Measurements from ENCODE around the gene GHRHR. TPM values are rescaled to one million over a fixed set of nuclear protein-coding genes. Genes with fewer than 3 reads are reported as not detected.

GHRHR gene
- total RNA-seq, 2 donors from 2014 or later: not detected

GRCh38 chr7:30930621-30931020 lies 33.1 kb upstream of the GHRHR start:
- peak; percentile 53 for DNase-seq (ENCODE audit: low spot score)

GRCh38 chr7:30931161-30931928 lies 32.4 kb upstream of the GHRHR start:
- H3K36me3 ChIP-seq: no peaks in the 10 kb centered on the region
- no peak for TF ChIP-seq CTCF (IDR thresholded peaks at IDR 0.05)
- peaks cover 0 to 29% of the 10 kb centered on the region in 2 donors for H3K4me1 ChIP-seq
- no peaks in the 10 kb centered on the region for H3K27me3 ChIP-seq
- no peaks in the 10 kb centered on the region for H3K9me3 ChIP-seq
- no peak overlapping the region for H3K4me3 ChIP-seq
- H3K27ac ChIP-seq: peak overlapping the region; percentile 54 to 69
- peak; percentile 61 for DNase-seq (ENCODE audit: low spot score)

More at GRCh38 chr7:30930621-30931020, 33.1 kb upstream of the GHRHR start:
- Histone ChIP-seq H3K27me3 (no peaks in the 10 kb centered on the region), H3K27ac (peak overlapping the region; percentile 36 to 51), H3K36me3 (no peaks in the 10 kb centered on the region), H3K4me3 (no peak overlapping the region), H3K4me1 (peaks cover 0 to 36% of the 10 kb centered on the region in 2 donors), H3K9me3 (no peaks in the 10 kb centered on the region)
- no peak for TF ChIP-seq CTCF (IDR thresholded peaks at IDR 0.05)

GRCh38 chr7:30931929-30932540 lies 31.7 kb upstream of the GHRHR start:
- TF ChIP-seq CTCF (IDR thresholded peaks at IDR 0.05): no peak
- no peak for DNase-seq (ENCODE audit: low spot score)
- H3K4me1 ChIP-seq: peaks cover 0 to 27% of the 10 kb centered on the region in 2 donors
- no peaks in the 10 kb centered on the region for H3K36me3 ChIP-seq
- H3K4me3 ChIP-seq: no peak overlapping the region
- no peaks in the 10 kb centered on the region for H3K9me3 ChIP-seq
- H3K27me3 ChIP-seq: no peaks in the 10 kb centered on the region
- peak overlapping the region; percentile 54 to 69 for H3K27ac ChIP-seq

GRCh38 chr7:30932562-30932961 lies 31.2 kb upstream of the GHRHR start:
- H3K27ac ChIP-seq: no peak overlapping the region
- no peak for DNase-seq (ENCODE audit: low spot score)
- peaks cover 0 to 27% of the 10 kb centered on the region in 2 donors for H3K4me1 ChIP-seq
- H3K9me3 ChIP-seq: no peaks in the 10 kb centered on the region
- no peak for TF ChIP-seq CTCF (IDR thresholded peaks at IDR 0.05)
- no peak overlapping the region for H3K4me3 ChIP-seq
- no peaks in the 10 kb centered on the region for H3K27me3 ChIP-seq
- no peaks in the 10 kb centered on the region for H3K36me3 ChIP-seq

GRCh38 chr7:30933124-30933974 lies 30.4 kb upstream of the GHRHR start:
- Histone ChIP-seq H3K9me3 (no peaks in the 10 kb centered on the region), H3K4me1 (peaks cover 0 to 31% of the 10 kb centered on the region in 2 donors), H3K4me3 (no peak overlapping the region), H3K36me3 (no peaks in the 10 kb centered on the region), H3K27me3 (no peaks in the 10 kb centered on the region), H3K27ac (no peak overlapping the region)
- TF ChIP-seq CTCF (IDR thresholded peaks at IDR 0.05): no peak
- peak; percentile 53 for DNase-seq (ENCODE audit: low spot score)
